ENCODE data around the gene RAB5B. TPM values are rescaled to one million over a fixed set of nuclear protein-coding genes. Genes with fewer than 3 reads are reported as not detected.
"Not testable (repeated sequence)": the region's sequence is repeated elsewhere in the genome, so short reads cannot be mapped to it uniquely, and the experiment has no call there.

Gene RAB5B
- total RNA-seq, 1 experiment from 2014 or later = 34.4 TPM

GRCh38 chr12:55982319-55982936 is 8.6 kb downstream of the RAB5B start:
- no peak for DNase-seq (ENCODE audit: low read depth)

GRCh38 chr12:55983232-55983842 is 9.5 kb downstream of the RAB5B start:
- no peak for DNase-seq (ENCODE audit: low read depth)

GRCh38 chr12:55984861-55985260 is 11.0 kb downstream of the RAB5B start:
- no peak for DNase-seq (ENCODE audit: low read depth)

- DNase-seq (ENCODE audit: low read depth) = no peak
Observed at GRCh38 chr12:55985341-55985740, 11.5 kb downstream of the RAB5B start.

- not testable (repeated sequence) for DNase-seq (ENCODE audit: low read depth)
Observed at GRCh38 chr12:55985976-55986375, 12.1 kb downstream of the RAB5B start.

GRCh38 chr12:55991110-55991509 is 17.2 kb downstream of the RAB5B start:
- DNase-seq (ENCODE audit: low read depth) = no peak

- no peak for DNase-seq (ENCODE audit: low read depth)
Observed at GRCh38 chr12:55993230-55993853, 19.5 kb downstream of the RAB5B start.

GRCh38 chr12:55995366-55995765 is 21.5 kb downstream of the RAB5B start:
- DNase-seq (ENCODE audit: low read depth) = no peak

- DNase-seq (ENCODE audit: low read depth) = peak; percentile 52
Observed at GRCh38 chr12:55996201-55996714, 22.4 kb downstream of the RAB5B start.

- DNase-seq (ENCODE audit: low read depth) = peak; percentile 97
Observed at GRCh38 chr12:55996715-55997534, 23.0 kb downstream of the RAB5B start, which contains the start of gene SUOX. TSS of gene SUOX (plus strand) at chr12:55997276. CDS start at chr12:56002222, 4,946 bp downstream.

GRCh38 chr12:55997535-55997859 is 23.6 kb downstream of the RAB5B start:
- DNase-seq (ENCODE audit: low read depth) = no peak

- DNase-seq (ENCODE audit: low read depth) = peak; percentile 26
Observed at GRCh38 chr12:55999522-55999921, 25.6 kb downstream of the RAB5B start.

- DNase-seq (ENCODE audit: low read depth) = not testable (repeated sequence)
Observed at GRCh38 chr12:55999999-56000540, 26.2 kb downstream of the RAB5B start.

- DNase-seq (ENCODE audit: low read depth) = no peak
Observed at GRCh38 chr12:56001487-56002100, 27.7 kb downstream of the RAB5B start.

GRCh38 chr12:56003376-56003775 is 29.5 kb downstream of the RAB5B start:
- not testable (repeated sequence) for DNase-seq (ENCODE audit: low read depth)

GRCh38 chr12:56004211-56004610 is 30.3 kb downstream of the RAB5B start:
- no peak for DNase-seq (ENCODE audit: low read depth)

- DNase-seq (ENCODE audit: low read depth) = peak; percentile 11
Observed at GRCh38 chr12:56007564-56008559, 34.0 kb downstream of the RAB5B start.

- no peak for DNase-seq (ENCODE audit: low read depth)
Observed at GRCh38 chr12:56010111-56010570, 36.3 kb downstream of the RAB5B start.

- DNase-seq (ENCODE audit: low read depth) = no peak
Observed at GRCh38 chr12:56011509-56012090, 37.7 kb downstream of the RAB5B start.

Data from HT1080 (cell line).